ENCODE measurements around the gene SLC6A9.
A peak's percentile ranks its signal among the peaks of the same experiment; 100 is the strongest.

- no peak for TF ChIP-seq EP300 (IDR thresholded peaks at IDR 0.05)
- TF ChIP-seq CTCF (IDR thresholded peaks at IDR 0.05): peak; percentile 9; the same call in 1 of the 3 replicates
- no peak for TF ChIP-seq POLR2A (IDR thresholded peaks at IDR 0.05; ENCODE audit: low read length)
- TF ChIP-seq ZC3H11A (IDR thresholded peaks at IDR 0.05): no peak
- no peak for TF ChIP-seq RFX5 (IDR thresholded peaks at IDR 0.05)
- TF ChIP-seq ESRRA (IDR thresholded peaks at IDR 0.05; ENCODE audit: borderline replicate concordance, low read length): no peak
- TF ChIP-seq PHF8 (IDR thresholded peaks at IDR 0.05; ENCODE audit: borderline replicate concordance, low read depth): no peak
Measured at GRCh38 chr1:43990271-43991199, 40.7 kb downstream of the SLC6A9 start.
